ENCODE data around the gene EPS8L2.

EPS8L2 gene

GRCh38 chr11:724049-724777 is 18.2 kb downstream of the EPS8L2 start:
- Histone ChIP-seq H3K4me1 (ENCODE audit: control insufficient read depth, insufficient read depth, low read length) (no peaks in the 10 kb centered on the region; the same call in 1 of the 2 replicates), H3K36me3 (ENCODE audit: control insufficient read depth in 2 of 2, insufficient read depth in 1 of 2, low read length in 2 of 2) (no peaks in the 10 kb centered on the region), H3K9me3 (ENCODE audit: control insufficient read depth, insufficient read depth, low read depth, low read length) (no peaks in the 10 kb centered on the region), H3K27ac (ENCODE audit: extremely low read depth, low read depth, low read length) (no peak overlapping the region), H3K4me3 (ENCODE audit: low read depth, low read length) (no peak overlapping the region)
- TF ChIP-seq ZBTB20 (tag by site-specific recombination; IDR thresholded peaks at IDR 0.05) (no peak), PBX3 (CRISPR knock-in tag; IDR thresholded peaks at IDR 0.05) (0 out of 2 replicates have a peak, but pooled peaks have one; percentile 39), ZBTB8A (tag by site-specific recombination; IDR thresholded peaks at IDR 0.05) (no peak), ZBTB17 (tag by site-specific recombination; IDR thresholded peaks at IDR 0.05) (no peak), KLF9 (tag by site-specific recombination; IDR thresholded peaks at IDR 0.05; ENCODE audit: low read depth) (peak; percentile 74), ZNF610 (tag by site-specific recombination; IDR thresholded peaks at IDR 0.05; ENCODE audit: borderline replicate concordance) (no peak), ZFHX2 (tag by site-specific recombination; conservative IDR thresholded peaks at IDR 0.05) (peak; percentile 30; the same call in 1 of the 2 replicates)
- ChIA-PET POLR2A (interaction anchor here (0.6 to 3.2 kb wide), 3 partner anchors 28 to 148 kb away, joined by 3 to 16 read pairs (median 3); partner anchors contain the start of gene TMEM80), CTCF (interaction anchor here (0.5 to 3.8 kb wide), 13 partner anchors 13 to 188 kb away, joined by 3 to 28 read pairs (median 4); partner anchors contain the start of genes DEAF1, EPS8L2 and TMEM80)

- Histone ChIP-seq H3K27ac (ENCODE audit: extremely low read depth, low read depth, low read length) (no peak overlapping the region), H3K36me3 (ENCODE audit: control insufficient read depth in 2 of 2, insufficient read depth in 1 of 2, low read length in 2 of 2) (no peaks in the 10 kb centered on the region), H3K4me1 (ENCODE audit: control insufficient read depth, insufficient read depth, low read length) (no peaks in the 10 kb centered on the region; the same call in 1 of the 2 replicates), H3K9me3 (ENCODE audit: control insufficient read depth, insufficient read depth, low read depth, low read length) (no peaks in the 10 kb centered on the region), H3K4me3 (ENCODE audit: low read depth, low read length) (no peak overlapping the region)
- CTCF ChIA-PET, result interaction anchor here (0.6 to 3.3 kb wide), 5 partner anchors 29 to 170 kb away, joined by 3 to 28 read pairs (median 5); partner anchors contain the start of genes DEAF1 and TMEM80
- POLR2A ChIA-PET, result interaction anchor here (1.5 kb wide), 1 partner anchor 149 kb away, joined by 3 read pairs; no protein-coding TSS in a partner anchor
- TF ChIP-seq ZNF211 (tag by site-specific recombination; IDR thresholded peaks at IDR 0.05; ENCODE audit: low read depth) (no peak), ZNF473 (tag by site-specific recombination; IDR thresholded peaks at IDR 0.05) (no peak), PATZ1 (tag by site-specific recombination; IDR thresholded peaks at IDR 0.05) (no peak), ZNF280D (tag by site-specific recombination; IDR thresholded peaks at IDR 0.05) (no peak), ZNF629 (tag by site-specific recombination; IDR thresholded peaks at IDR 0.05) (no peak), ZNF292 (tag by site-specific recombination; IDR thresholded peaks at IDR 0.05; ENCODE audit: borderline replicate concordance, low read depth) (no peak), ZNF423 (tag by site-specific recombination; IDR thresholded peaks at IDR 0.05) (no peak), BCL11B (tag by site-specific recombination; IDR thresholded peaks at IDR 0.05; ENCODE audit: low read depth) (no peak), ZNF501 (tag by site-specific recombination; IDR thresholded peaks at IDR 0.05) (no peak), PRDM2 (tag by site-specific recombination; IDR thresholded peaks at IDR 0.05; ENCODE audit: borderline replicate concordance) (no peak), ZNF354C (tag by site-specific recombination; IDR thresholded peaks at IDR 0.05; ENCODE audit: borderline replicate concordance, low read depth) (no peak)
These were observed 18.9 kb downstream of the EPS8L2 start for GRCh38 chr11:724778-725386.
